SJSA1 (cell line): ENCODE measurements around the gene SMIM35. TPM values are rescaled to one million over a fixed set of nuclear protein-coding genes. Genes with fewer than 3 reads are reported as not detected.

ENCODE experiments used
- DNase-seq, 2 experiments: peaks; one replicate each; pipeline ENCODE4 v3.0.0-alpha.2; 2015 to 2020; ENCODE audit warnings: low spot score in 2 of 2, low read depth in 1 of 2
- H3K27ac ChIP-seq: fragments of 250-450 bp; sonication (Bioruptor Pico); 2 replicates; pipeline ENCODE4 v1.5.1; 2020; ENCODE audit warnings: mild to moderate bottlenecking, moderate library complexity
- H3K27me3 ChIP-seq: fragments of 250-450 bp; sonication (Bioruptor Pico); replicated peaks from 2 replicates; pipeline ENCODE4 v1.5.1; 2020; ENCODE audit warnings: mild to moderate bottlenecking, moderate library complexity
- H3K36me3 ChIP-seq: fragments of 250-450 bp; sonication (Bioruptor Pico); 2 replicates; pipeline ENCODE4 v1.5.1; 2020; ENCODE audit warnings: mild to moderate bottlenecking
- H3K4me1 ChIP-seq: fragments of 250-450 bp; sonication (Bioruptor Pico); replicated peaks from 2 replicates; pipeline ENCODE4 v1.6.1; 2021; ENCODE audit warnings: mild to moderate bottlenecking
- H3K4me3 ChIP-seq: fragments of 250-450 bp; sonication (Bioruptor Pico); 2 replicates; pipeline ENCODE4 v1.5.1; 2020; ENCODE audit warnings: mild to moderate bottlenecking
- H3K9me3 ChIP-seq: fragments of 250-450 bp; sonication (Bioruptor Pico); replicated peaks from 2 replicates; pipeline ENCODE4 v1.5.1; 2020; ENCODE audit warnings: mild to moderate bottlenecking
- total RNA-seq: library from RNA; depleted of rRNA; stranded (reverse); fragments of >200 nt; shearing (Covaris generic); gene quantifications from 2 replicates; pipeline ENCODE4 v1.2.3, GENCODE V29; 2014

SMIM35 gene
- total RNA-seq, 1 experiment from 2014 or later: not detected

GRCh38 chr11:118028626-118029025, 58.1 kb downstream of the SMIM35 start:
- H3K27ac ChIP-seq: no peak overlapping the region
- no peak for DNase-seq
- no peaks in the 10 kb centered on the region for H3K36me3 ChIP-seq
- no peak overlapping the region for H3K4me3 ChIP-seq
- H3K27me3 ChIP-seq: no peaks in the 10 kb centered on the region
- H3K9me3 ChIP-seq: no peaks in the 10 kb centered on the region
- no peaks in the 10 kb centered on the region for H3K4me1 ChIP-seq

GRCh38 chr11:118027694-118028093, 59.1 kb downstream of the SMIM35 start:
- Histone ChIP-seq H3K27ac (no peak overlapping the region), H3K36me3 (no peaks in the 10 kb centered on the region), H3K27me3 (no peaks in the 10 kb centered on the region), H3K4me3 (no peak overlapping the region), H3K9me3 (no peaks in the 10 kb centered on the region), H3K4me1 (no peaks in the 10 kb centered on the region)
- no peak for DNase-seq

GRCh38 chr11:118021146-118021545, 65.6 kb downstream of the SMIM35 start:
- no peaks in the 10 kb centered on the region for H3K27me3 ChIP-seq
- no peak for DNase-seq
- no peak overlapping the region for H3K4me3 ChIP-seq
- H3K4me1 ChIP-seq: no peaks in the 10 kb centered on the region
- H3K9me3 ChIP-seq: no peaks in the 10 kb centered on the region
- H3K36me3 ChIP-seq: no peaks in the 10 kb centered on the region
- H3K27ac ChIP-seq: no peak overlapping the region

GRCh38 chr11:118018401-118018800, 68.4 kb downstream of the SMIM35 start:
- no peaks in the 10 kb centered on the region for H3K27me3 ChIP-seq
- no peaks in the 10 kb centered on the region for H3K36me3 ChIP-seq
- no peak for DNase-seq
- no peak overlapping the region for H3K27ac ChIP-seq
- no peaks in the 10 kb centered on the region for H3K9me3 ChIP-seq
- no peaks in the 10 kb centered on the region for H3K4me1 ChIP-seq
- no peak overlapping the region for H3K4me3 ChIP-seq

GRCh38 chr11:118017631-118018315, 69.0 kb downstream of the SMIM35 start:
- no peak for DNase-seq
- no peaks in the 10 kb centered on the region for H3K4me1 ChIP-seq

GRCh38 chr11:118017111-118017510, 69.7 kb downstream of the SMIM35 start:
- DNase-seq: no peak
- Histone ChIP-seq H3K4me1 (no peaks in the 10 kb centered on the region), H3K27ac (no peak overlapping the region), H3K9me3 (no peaks in the 10 kb centered on the region), H3K36me3 (no peaks in the 10 kb centered on the region), H3K4me3 (no peak overlapping the region), H3K27me3 (no peaks in the 10 kb centered on the region)

More at GRCh38 chr11:118017631-118018315, 69.0 kb downstream of the SMIM35 start:
- Histone ChIP-seq H3K4me3 (no peak overlapping the region), H3K9me3 (no peaks in the 10 kb centered on the region), H3K27ac (no peak overlapping the region), H3K27me3 (no peaks in the 10 kb centered on the region), H3K36me3 (no peaks in the 10 kb centered on the region)

- Histone ChIP-seq H3K4me3 (no peak overlapping the region), H3K9me3 (no peaks in the 10 kb centered on the region), H3K4me1 (no peaks in the 10 kb centered on the region), H3K27me3 (no peaks in the 10 kb centered on the region), H3K27ac (no peak overlapping the region), H3K36me3 (no peaks in the 10 kb centered on the region)
- DNase-seq: no peak
Observed at GRCh38 chr11:118016104-118016503, 70.7 kb downstream of the SMIM35 start.

GRCh38 chr11:118015385-118015841, 71.3 kb downstream of the SMIM35 start:
- no peaks in the 10 kb centered on the region for H3K27me3 ChIP-seq
- no peaks in the 10 kb centered on the region for H3K9me3 ChIP-seq
- H3K27ac ChIP-seq: no peak overlapping the region
- no peak for DNase-seq
- no peaks in the 10 kb centered on the region for H3K36me3 ChIP-seq
- H3K4me3 ChIP-seq: no peak overlapping the region
- no peaks in the 10 kb centered on the region for H3K4me1 ChIP-seq

GRCh38 chr11:118014022-118014421, 72.7 kb downstream of the SMIM35 start:
- no peak overlapping the region for H3K27ac ChIP-seq

GRCh38 chr11:118012083-118012669, 74.6 kb downstream of the SMIM35 start:
- DNase-seq: no peak
- Histone ChIP-seq H3K27me3 (no peaks in the 10 kb centered on the region), H3K4me1 (no peaks in the 10 kb centered on the region), H3K9me3 (no peaks in the 10 kb centered on the region), H3K4me3 (no peak overlapping the region), H3K27ac (no peak overlapping the region), H3K36me3 (no peaks in the 10 kb centered on the region)

More at GRCh38 chr11:118014022-118014421, 72.7 kb downstream of the SMIM35 start:
- Histone ChIP-seq H3K4me1 (no peaks in the 10 kb centered on the region), H3K27me3 (no peaks in the 10 kb centered on the region), H3K9me3 (no peaks in the 10 kb centered on the region), H3K36me3 (no peaks in the 10 kb centered on the region), H3K4me3 (no peak overlapping the region)
- DNase-seq: no peak

GRCh38 chr11:118010738-118011461, 75.9 kb downstream of the SMIM35 start:
- Histone ChIP-seq H3K27me3 (no peaks in the 10 kb centered on the region), H3K27ac (no peak overlapping the region), H3K4me3 (no peak overlapping the region), H3K36me3 (no peaks in the 10 kb centered on the region), H3K9me3 (no peaks in the 10 kb centered on the region), H3K4me1 (no peaks in the 10 kb centered on the region)
- DNase-seq: no peak

- Histone ChIP-seq H3K4me1 (no peaks in the 10 kb centered on the region), H3K27me3 (no peaks in the 10 kb centered on the region), H3K36me3 (no peaks in the 10 kb centered on the region), H3K27ac (no peak overlapping the region), H3K4me3 (no peak overlapping the region), H3K9me3 (no peaks in the 10 kb centered on the region)
- no peak for DNase-seq
Observed at GRCh38 chr11:118009864-118010737, 76.7 kb downstream of the SMIM35 start.

- H3K4me1 ChIP-seq: no peaks in the 10 kb centered on the region
- H3K27ac ChIP-seq: no peak overlapping the region
- H3K4me3 ChIP-seq: no peak overlapping the region
- no peaks in the 10 kb centered on the region for H3K27me3 ChIP-seq
- H3K9me3 ChIP-seq: no peaks in the 10 kb centered on the region
- no peak for DNase-seq
- no peaks in the 10 kb centered on the region for H3K36me3 ChIP-seq
Observed at GRCh38 chr11:118008271-118008911, 78.4 kb downstream of the SMIM35 start.
